WTC11 (cell line): Measurements from ENCODE around the gene KIAA0753.

Source experiments
- CREB1 ChIP-seq: sonication (generic); formaldehyde crosslinking; IDR thresholded peaks from 2 replicates; pipeline ENCODE4 v1.8.0; 2023; ENCODE audit warnings: mild to moderate bottlenecking, missing genetic modification reagents
- ELF4 ChIP-seq: sonication (generic); formaldehyde crosslinking; IDR thresholded peaks from 2 replicates; pipeline ENCODE4 v1.8.1; 2022; ENCODE audit warnings: low read depth, mild to moderate bottlenecking, moderate library complexity, missing genetic modification reagents
- FOXJ3 ChIP-seq: sonication (generic); formaldehyde crosslinking; IDR thresholded peaks from 2 replicates; pipeline ENCODE4 v1.9.0; 2021; ENCODE audit warnings: missing genetic modification reagents, mild to moderate bottlenecking, borderline replicate concordance
- FOXP1 ChIP-seq: sonication (generic); formaldehyde crosslinking; IDR thresholded peaks from 2 replicates; pipeline ENCODE4 v1.8.0; 2022; ENCODE audit warnings: missing genetic modification reagents, mild to moderate bottlenecking, moderate library complexity, borderline replicate concordance
- GRHL2 ChIP-seq: fragments of 250-450 bp; sonication (Bioruptor Pico); IDR thresholded peaks from 2 replicates; pipeline ENCODE4 v1.8.0; 2022; ENCODE audit warnings: mild to moderate bottlenecking, moderate library complexity; ENCODE audit not compliant: insufficient replicate concordance, severe bottlenecking
- KAT7 ChIP-seq: sonication (generic); formaldehyde crosslinking; IDR thresholded peaks from 2 replicates; pipeline ENCODE4 v1.8.1; 2023; ENCODE audit warnings: missing genetic modification reagents, mild to moderate bottlenecking, borderline replicate concordance
- NR1H2 ChIP-seq: sonication (generic); formaldehyde crosslinking; IDR thresholded peaks from 2 replicates; pipeline ENCODE4 v1.9.0; 2021; ENCODE audit warnings: mild to moderate bottlenecking, moderate library complexity, missing genetic modification reagents
- NR2C2 ChIP-seq: sonication (generic); formaldehyde crosslinking; IDR thresholded peaks from 2 replicates; pipeline ENCODE4 v1.8.0; 2022; ENCODE audit warnings: mild to moderate bottlenecking, missing genetic modification reagents
- NR3C1 ChIP-seq: sonication (generic); formaldehyde crosslinking; conservative IDR thresholded peaks from 2 replicates; pipeline ENCODE4 v1.8.1; 2023; ENCODE audit warnings: low read depth, mild to moderate bottlenecking, missing genetic modification reagents
- OVOL2 ChIP-seq: fragments of 250-450 bp; sonication (Bioruptor Pico); IDR thresholded peaks from 2 replicates; pipeline ENCODE4 v1.9.0; 2021; ENCODE audit warnings: mild to moderate bottlenecking, borderline replicate concordance
- TF ChIP-seq, protein P1 (sequence below): fragments of 200-600 bp; IDR thresholded peaks from 2 replicates; pipeline ENCODE4 v1.8.0; 2022; ENCODE audit warnings: antibody characterized with exemption
- TF ChIP-seq, protein P2 (sequence below): sonication (generic); formaldehyde crosslinking; IDR thresholded peaks from 2 replicates; pipeline ENCODE4 v1.8.0; 2023; ENCODE audit warnings: missing genetic modification reagents, mild to moderate bottlenecking, borderline replicate concordance
- TF ChIP-seq, protein P3 (sequence below): sonication (generic); formaldehyde crosslinking; IDR thresholded peaks from 2 replicates; pipeline ENCODE4 v1.8.0; 2022; ENCODE audit warnings: mild to moderate bottlenecking, missing genetic modification reagents

DNA sequence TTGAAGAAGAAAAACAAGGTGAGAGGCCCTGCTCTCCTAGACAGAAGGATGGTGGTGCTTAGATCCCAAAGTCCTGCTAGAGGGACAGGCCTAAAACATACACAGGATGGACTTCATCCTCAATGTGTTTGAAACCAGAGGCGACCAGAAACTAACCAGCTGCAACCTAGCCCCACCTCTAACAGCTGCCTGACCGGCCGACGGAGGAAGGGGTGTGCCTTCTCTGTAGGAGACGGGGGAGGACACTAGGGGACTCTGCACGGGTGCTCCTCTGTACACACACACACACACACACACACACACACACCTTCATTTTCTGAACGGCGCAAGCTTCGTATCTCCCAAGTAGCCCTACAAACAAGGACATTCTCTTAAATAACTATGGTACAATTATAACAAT lies 59.9 kb downstream of the KIAA0753 start:
- TF ChIP-seq, protein P1, sequence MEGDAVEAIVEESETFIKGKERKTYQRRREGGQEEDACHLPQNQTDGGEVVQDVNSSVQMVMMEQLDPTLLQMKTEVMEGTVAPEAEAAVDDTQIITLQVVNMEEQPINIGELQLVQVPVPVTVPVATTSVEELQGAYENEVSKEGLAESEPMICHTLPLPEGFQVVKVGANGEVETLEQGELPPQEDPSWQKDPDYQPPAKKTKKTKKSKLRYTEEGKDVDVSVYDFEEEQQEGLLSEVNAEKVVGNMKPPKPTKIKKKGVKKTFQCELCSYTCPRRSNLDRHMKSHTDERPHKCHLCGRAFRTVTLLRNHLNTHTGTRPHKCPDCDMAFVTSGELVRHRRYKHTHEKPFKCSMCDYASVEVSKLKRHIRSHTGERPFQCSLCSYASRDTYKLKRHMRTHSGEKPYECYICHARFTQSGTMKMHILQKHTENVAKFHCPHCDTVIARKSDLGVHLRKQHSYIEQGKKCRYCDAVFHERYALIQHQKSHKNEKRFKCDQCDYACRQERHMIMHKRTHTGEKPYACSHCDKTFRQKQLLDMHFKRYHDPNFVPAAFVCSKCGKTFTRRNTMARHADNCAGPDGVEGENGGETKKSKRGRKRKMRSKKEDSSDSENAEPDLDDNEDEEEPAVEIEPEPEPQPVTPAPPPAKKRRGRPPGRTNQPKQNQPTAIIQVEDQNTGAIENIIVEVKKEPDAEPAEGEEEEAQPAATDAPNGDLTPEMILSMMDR, result no peak
- TF ChIP-seq CREB1 (CRISPR knock-in tag), result no peak
- TF ChIP-seq NR3C1 (CRISPR knock-in tag), result no peak
- TF ChIP-seq, protein P2, sequence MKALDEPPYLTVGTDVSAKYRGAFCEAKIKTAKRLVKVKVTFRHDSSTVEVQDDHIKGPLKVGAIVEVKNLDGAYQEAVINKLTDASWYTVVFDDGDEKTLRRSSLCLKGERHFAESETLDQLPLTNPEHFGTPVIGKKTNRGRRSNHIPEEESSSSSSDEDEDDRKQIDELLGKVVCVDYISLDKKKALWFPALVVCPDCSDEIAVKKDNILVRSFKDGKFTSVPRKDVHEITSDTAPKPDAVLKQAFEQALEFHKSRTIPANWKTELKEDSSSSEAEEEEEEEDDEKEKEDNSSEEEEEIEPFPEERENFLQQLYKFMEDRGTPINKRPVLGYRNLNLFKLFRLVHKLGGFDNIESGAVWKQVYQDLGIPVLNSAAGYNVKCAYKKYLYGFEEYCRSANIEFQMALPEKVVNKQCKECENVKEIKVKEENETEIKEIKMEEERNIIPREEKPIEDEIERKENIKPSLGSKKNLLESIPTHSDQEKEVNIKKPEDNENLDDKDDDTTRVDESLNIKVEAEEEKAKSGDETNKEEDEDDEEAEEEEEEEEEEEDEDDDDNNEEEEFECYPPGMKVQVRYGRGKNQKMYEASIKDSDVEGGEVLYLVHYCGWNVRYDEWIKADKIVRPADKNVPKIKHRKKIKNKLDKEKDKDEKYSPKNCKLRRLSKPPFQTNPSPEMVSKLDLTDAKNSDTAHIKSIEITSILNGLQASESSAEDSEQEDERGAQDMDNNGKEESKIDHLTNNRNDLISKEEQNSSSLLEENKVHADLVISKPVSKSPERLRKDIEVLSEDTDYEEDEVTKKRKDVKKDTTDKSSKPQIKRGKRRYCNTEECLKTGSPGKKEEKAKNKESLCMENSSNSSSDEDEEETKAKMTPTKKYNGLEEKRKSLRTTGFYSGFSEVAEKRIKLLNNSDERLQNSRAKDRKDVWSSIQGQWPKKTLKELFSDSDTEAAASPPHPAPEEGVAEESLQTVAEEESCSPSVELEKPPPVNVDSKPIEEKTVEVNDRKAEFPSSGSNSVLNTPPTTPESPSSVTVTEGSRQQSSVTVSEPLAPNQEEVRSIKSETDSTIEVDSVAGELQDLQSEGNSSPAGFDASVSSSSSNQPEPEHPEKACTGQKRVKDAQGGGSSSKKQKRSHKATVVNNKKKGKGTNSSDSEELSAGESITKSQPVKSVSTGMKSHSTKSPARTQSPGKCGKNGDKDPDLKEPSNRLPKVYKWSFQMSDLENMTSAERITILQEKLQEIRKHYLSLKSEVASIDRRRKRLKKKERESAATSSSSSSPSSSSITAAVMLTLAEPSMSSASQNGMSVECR, result no peak
- no peak for TF ChIP-seq GRHL2 (CRISPR knock-in tag)
- TF ChIP-seq KAT7 (CRISPR knock-in tag), result no peak
- no peak for TF ChIP-seq OVOL2
- TF ChIP-seq, protein P3, sequence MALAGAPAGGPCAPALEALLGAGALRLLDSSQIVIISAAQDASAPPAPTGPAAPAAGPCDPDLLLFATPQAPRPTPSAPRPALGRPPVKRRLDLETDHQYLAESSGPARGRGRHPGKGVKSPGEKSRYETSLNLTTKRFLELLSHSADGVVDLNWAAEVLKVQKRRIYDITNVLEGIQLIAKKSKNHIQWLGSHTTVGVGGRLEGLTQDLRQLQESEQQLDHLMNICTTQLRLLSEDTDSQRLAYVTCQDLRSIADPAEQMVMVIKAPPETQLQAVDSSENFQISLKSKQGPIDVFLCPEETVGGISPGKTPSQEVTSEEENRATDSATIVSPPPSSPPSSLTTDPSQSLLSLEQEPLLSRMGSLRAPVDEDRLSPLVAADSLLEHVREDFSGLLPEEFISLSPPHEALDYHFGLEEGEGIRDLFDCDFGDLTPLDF (CRISPR knock-in tag), result no peak
- no peak for TF ChIP-seq NR1H2 (CRISPR knock-in tag)
- no peak for TF ChIP-seq FOXJ3
- no peak for TF ChIP-seq ELF4 (CRISPR knock-in tag)
- TF ChIP-seq FOXP1 (CRISPR knock-in tag), result no peak
- TF ChIP-seq NR2C2 (CRISPR knock-in tag), result no peak
